Ovary (tissue), 3 donors: Measurements from ENCODE around the gene MAMDC4.

ENCODE experiments used
- EP300 ChIP-seq: sonication (generic); formaldehyde crosslinking; IDR thresholded peaks from one replicate; pipeline ENCODE4 v1.6.1; 2017; ENCODE audit warnings: antibody characterized with exemption
- POLR2A ChIP-seq: fragments of 450-650 bp; IDR thresholded peaks from one replicate; pipeline ENCODE4 v1.6.1; 2017; ENCODE audit warnings: antibody characterized with exemption, mild to moderate bottlenecking, moderate library complexity
- TF ChIP-seq, protein P1 (sequence below), 3 donors: fragments of 450-650 bp in 2 of 3; fragments of 200-600 bp in 1 of 3; IDR thresholded peaks; one replicate each; pipeline versions ENCODE4 v1.5.1 to v1.8.0; 2016 to 2022; ENCODE audit warnings: antibody characterized with exemption in 3 of 3, mild to moderate bottlenecking in 1 of 3
- donor health status: DM: no; HTN: no; CAD: no.

DNA sequence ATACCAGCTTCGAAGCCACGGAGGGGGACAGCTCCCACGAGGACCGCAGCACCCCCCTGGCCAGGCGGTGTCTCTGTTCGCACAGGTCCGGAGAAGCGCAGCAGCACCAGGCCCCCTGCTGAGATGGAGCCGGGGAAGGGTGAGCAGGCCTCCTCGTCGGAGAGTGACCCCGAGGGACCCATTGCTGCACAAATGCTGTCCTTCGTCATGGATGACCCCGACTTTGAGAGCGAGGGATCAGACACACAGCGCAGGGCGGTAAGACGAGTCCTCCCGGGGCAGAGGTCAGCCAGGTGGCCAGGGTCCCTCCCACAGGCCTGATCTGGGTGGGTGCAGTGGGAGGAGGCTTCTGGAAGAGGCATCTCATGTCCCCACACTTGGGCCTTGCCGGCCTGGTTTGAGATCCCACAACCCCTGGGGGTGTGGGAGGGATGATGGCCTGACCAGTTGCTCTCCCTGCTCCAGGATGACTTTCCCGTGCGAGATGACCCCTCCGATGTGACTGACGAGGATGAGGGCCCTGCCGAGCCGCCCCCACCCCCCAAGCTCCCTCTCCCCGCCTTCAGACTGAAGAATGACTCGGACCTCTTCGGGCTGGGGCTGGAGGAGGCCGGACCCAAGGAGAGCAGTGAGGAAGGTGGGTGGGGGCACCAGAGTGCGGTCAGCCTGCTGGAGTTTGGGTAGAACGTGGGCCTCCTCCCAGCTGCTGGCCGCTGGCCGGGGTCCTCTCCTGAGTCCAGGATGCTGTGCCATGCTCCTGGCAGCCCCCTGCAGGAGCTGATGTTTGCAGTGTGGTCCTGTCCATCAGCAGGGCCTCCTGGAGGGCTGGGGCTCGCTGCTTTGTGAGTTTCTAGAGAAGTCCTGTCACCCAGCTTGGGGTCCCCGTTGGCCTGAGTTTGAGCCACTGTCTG, 12.7 kb upstream of the MAMDC4 start:
- TF ChIP-seq, protein P1, sequence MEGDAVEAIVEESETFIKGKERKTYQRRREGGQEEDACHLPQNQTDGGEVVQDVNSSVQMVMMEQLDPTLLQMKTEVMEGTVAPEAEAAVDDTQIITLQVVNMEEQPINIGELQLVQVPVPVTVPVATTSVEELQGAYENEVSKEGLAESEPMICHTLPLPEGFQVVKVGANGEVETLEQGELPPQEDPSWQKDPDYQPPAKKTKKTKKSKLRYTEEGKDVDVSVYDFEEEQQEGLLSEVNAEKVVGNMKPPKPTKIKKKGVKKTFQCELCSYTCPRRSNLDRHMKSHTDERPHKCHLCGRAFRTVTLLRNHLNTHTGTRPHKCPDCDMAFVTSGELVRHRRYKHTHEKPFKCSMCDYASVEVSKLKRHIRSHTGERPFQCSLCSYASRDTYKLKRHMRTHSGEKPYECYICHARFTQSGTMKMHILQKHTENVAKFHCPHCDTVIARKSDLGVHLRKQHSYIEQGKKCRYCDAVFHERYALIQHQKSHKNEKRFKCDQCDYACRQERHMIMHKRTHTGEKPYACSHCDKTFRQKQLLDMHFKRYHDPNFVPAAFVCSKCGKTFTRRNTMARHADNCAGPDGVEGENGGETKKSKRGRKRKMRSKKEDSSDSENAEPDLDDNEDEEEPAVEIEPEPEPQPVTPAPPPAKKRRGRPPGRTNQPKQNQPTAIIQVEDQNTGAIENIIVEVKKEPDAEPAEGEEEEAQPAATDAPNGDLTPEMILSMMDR (IDR thresholded peaks at IDR 0.05): no peak
- no peak for TF ChIP-seq POLR2A
- no peak for TF ChIP-seq EP300
